Keratinocyte (primary cell): Measurements from ENCODE around the gene ASIC2.

Experiments used
- CTCF ChIP-seq, 3 experiments: IDR thresholded peaks in 1 of 3; conservative IDR thresholded peaks in 1 of 3; optimal IDR thresholded peaks in 1 of 3; 2 replicates in 2 of 3; 3 replicates in 1 of 3; pipeline versions ENCODE3 to v1.5.1; 2011; ENCODE audit warnings: low read length in 3 of 3, mild to moderate bottlenecking in 3 of 3, moderate library complexity in 2 of 3, control low read depth in 1 of 3, inconsistent platforms in 1 of 3; ENCODE audit not compliant: insufficient read depth in 2 of 3; ENCODE audit errors: extremely low read depth in 1 of 3
- EZH2 ChIP-seq: IDR thresholded peaks from one replicate; pipeline ENCODE4 v1.6.1; 2012; ENCODE audit warnings: inconsistent platforms, mild to moderate bottlenecking, low read length, moderate library complexity

GRCh38 chr17:33234233-33234632 is 58.9 kb downstream of the ASIC2 start:
- TF ChIP-seq CTCF (optimal IDR thresholded peaks at IDR 0.05 in 1 of 3, IDR thresholded peaks at IDR 0.05 in 1 of 3, conservative IDR thresholded peaks at IDR 0.05 in 1 of 3; ENCODE audit: extremely low read depth in 1 of 3, insufficient read depth in 2 of 3, low read length in 3 of 3) (no peak), EZH2 (no peak)
